GM04503 (cell line): ENCODE results near the gene TPBG.
A peak's percentile ranks its signal among the peaks of the same experiment; 100 is the strongest.
"Not testable (repeated sequence)": the region's sequence is repeated elsewhere in the genome, so short reads cannot be mapped to it uniquely, and the experiment has no call there.

Experiments used
- DNase-seq: peaks from one replicate; pipeline ENCODE4 v3.0.0-alpha.2; 2012; ENCODE audit warnings: low read depth

TPBG gene

GRCh38 chr6:82374516-82374915 is 10.9 kb downstream of the TPBG start:
- no peak for DNase-seq

- DNase-seq, result no peak
Measured at GRCh38 chr6:82376636-82377035, 13.0 kb downstream of the TPBG start.

GRCh38 chr6:82380566-82381185 is 17.1 kb downstream of the TPBG start:
- DNase-seq, result no peak

DNA sequence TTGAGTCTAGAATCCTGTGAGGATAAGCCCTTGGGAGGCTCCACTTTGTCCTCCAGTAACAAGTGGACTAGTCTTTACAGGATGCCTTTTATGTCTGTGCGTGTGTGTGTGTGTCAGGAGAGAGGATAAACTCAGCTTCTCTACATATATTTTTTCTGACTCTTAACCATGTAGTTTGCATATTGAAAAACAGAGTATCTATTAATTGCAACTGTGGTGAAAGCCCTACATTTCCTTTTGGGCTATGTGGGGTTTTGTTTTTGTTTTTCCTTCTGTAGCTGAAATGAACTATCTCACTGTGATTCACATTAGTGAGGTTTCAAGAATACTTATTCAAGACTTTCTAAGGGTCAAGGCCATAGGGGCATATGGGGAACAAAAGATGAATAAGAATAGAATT is 17.7 kb downstream of the TPBG start:
- DNase-seq, result no peak

- DNase-seq, result no peak
Measured at GRCh38 chr6:82385102-82385501, 21.5 kb downstream of the TPBG start.

GRCh38 chr6:82385546-82385945 is 21.9 kb downstream of the TPBG start:
- no peak for DNase-seq

- no peak for DNase-seq
Measured at GRCh38 chr6:82385961-82386360, 22.3 kb downstream of the TPBG start.

DNA sequence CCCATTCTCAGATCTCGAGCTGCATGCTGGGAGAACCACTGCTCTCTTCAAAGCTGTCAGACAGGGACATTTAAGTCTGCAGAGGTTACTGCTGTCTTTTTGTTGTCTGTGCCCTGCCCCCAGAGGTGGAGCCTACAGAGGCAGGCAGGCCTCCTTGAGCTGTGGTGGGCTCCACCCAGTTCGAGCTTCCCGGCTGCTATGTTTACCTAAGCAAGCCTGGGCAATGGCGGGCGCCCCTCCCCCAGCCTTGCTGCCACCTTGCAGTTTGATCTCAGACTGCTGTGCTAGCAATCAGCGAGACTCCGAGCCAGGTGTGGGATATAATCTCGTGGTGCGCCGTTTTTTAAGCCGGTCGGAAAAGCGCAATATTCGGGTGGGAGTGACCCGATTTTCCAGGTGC is 31.2 kb downstream of the TPBG start:
- DNase-seq, result not testable (repeated sequence)

- peak; percentile 86 for DNase-seq
Measured at GRCh38 chr6:82396964-82397751, 33.5 kb downstream of the TPBG start.

DNA sequence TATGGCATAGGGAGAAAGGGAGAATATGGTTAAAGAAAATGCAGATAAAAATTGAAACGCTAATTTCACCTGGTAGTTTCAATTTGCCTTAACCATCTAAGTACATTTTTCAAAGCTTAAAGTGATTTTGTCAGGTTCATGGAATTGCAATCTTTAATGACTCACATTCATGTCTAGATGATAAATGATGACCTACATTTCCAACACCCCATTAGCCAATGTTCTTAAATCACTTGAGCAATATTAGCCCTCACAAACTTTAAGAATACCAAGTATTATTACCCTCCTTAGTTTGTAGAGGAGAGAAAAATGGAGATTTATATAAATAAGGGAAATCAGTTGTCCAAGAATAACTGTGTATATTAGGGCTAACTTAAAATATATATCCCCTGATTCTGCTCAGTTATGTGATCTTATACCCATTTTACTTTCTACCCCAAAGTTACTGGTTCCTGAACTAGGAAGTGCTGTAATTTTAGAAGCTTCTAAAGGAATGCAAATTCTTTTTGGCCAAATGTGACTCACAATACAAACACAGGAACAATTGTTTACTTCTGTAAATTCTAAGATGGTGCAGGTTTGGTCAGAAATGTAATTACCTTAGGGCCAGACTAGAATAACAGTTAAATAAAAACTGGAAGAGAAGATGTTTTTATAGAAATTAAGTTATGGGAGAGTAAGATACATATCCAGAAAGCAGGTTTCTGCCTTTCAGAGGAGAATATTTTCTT is 34.5 kb downstream of the TPBG start:
- DNase-seq, result peak; percentile 14

- DNase-seq, result peak; percentile 23
Measured at GRCh38 chr6:82408952-82409431, 45.4 kb downstream of the TPBG start.

DNA sequence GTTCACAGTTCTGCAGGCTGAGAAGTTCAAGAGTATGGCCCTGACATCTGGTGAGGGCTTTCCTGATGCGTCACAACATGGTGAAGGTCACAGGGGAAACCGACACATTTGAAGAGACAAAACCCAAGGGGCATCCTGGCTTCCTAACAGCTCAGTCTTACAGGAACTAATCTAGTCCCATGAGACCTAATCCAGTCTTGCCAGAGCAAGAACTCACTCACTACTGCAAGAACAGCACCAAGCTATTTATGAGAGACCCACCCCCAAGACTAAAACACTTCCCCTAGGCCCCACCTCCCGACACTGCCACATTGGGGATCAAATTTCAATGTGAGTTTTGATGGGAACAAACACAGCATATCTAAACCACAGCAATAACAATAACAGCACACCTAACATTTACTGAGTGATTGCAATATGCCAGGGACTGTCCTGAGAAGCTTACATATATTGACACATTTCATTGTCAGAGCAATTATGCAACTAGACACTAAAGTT is 46.6 kb downstream of the TPBG start:
- DNase-seq, result no peak

DNA sequence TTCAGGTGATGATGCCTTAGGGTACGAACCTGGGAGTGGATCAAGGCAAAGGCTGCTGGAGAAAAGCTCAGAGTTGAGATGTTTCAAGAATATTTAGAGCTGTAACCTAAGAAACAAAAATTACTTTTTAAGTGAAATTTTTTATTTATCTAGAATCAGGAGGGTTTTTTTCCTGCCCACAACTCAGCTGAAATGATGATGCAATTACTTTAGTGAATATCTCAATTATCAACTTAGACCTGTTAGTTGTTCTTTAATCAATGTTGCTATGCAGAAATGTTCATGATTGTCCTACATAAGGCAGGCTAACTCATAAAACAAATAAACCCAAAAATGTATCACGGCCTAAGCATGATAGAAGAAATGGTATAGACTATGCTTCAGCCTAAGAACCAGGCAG is 50.3 kb downstream of the TPBG start:
- DNase-seq, result no peak

DNA sequence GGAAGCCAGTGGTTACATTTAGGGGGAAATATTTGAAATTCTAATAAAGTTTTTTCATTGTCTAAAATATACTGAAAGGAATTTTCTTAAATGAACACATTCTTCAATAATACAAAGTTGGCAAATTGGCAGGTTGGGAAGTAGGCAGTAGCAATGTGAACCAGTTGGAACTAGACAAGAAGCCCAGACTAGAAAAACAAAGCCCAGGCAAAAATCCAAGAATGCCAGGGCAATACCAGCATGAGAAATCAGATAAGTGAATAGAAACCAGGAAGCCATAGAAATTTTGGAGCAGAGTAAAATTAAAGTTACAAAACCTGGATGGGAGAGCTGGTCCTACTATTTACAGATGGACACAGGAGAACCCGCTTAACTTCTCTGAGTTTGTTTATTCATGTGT is 52.2 kb downstream of the TPBG start:
- DNase-seq, result no peak

DNA sequence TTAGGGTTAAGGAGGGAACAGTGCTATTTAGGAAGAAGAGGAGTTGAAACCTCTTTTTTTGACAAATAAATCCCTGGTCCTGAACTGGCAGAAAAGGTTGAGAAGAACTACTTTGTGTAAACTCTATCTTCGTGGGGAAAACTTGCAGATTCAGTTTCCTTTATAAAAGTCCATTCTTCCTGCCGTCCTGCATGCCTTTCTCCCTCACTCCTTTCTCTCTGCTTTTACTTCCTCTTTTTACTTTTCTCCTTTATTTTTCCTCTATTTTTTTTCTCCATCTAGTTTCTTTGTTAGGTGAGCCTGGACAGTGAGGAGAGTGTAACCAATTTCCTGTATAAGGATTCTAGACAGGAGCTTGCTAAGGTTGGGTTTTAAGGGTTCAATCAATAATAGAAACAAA is 52.7 kb downstream of the TPBG start:
- DNase-seq, result no peak
